ENCODE results near the gene KIAA1549. TPM values are rescaled to one million over a fixed set of nuclear protein-coding genes. Genes with fewer than 3 reads are reported as not detected.

KIAA1549 gene
- total and polyA plus RNA-seq, 9 of the 15 experiments (the other 6 are each of a cell fraction or from before 2014, with no cell fraction given): 0.01 to 0.29 (median 0.07) TPM

GRCh38 chr7:138886501-138886917 is 94.7 kb downstream of the KIAA1549 start (continued):
- peak; percentile 11 for TF ChIP-seq RBM25 (IDR thresholded peaks at IDR 0.05; ENCODE audit: low read depth, low read length, severe bottlenecking)
- no peak for TF ChIP-seq XRCC5 (IDR thresholded peaks at IDR 0.05; ENCODE audit: low read depth, low read length)
- no peak for TF ChIP-seq KLF13 (tag; IDR thresholded peaks at IDR 0.05; ENCODE audit: borderline replicate concordance, low read depth)
- 0 out of 2 replicates have a peak, but pooled peaks have one; percentile 45 for TF ChIP-seq SP1 (CRISPR knock-in tag; IDR thresholded peaks at IDR 0.05)
- TF ChIP-seq MAFK (IDR thresholded peaks at IDR 0.05; ENCODE audit: low read length): 0 out of 2 replicates have a peak, but pooled peaks have one; percentile 27
- TF ChIP-seq E2F4 (CRISPR knock-in tag; IDR thresholded peaks at IDR 0.05; ENCODE audit: low read depth): no peak
- TF ChIP-seq GATAD2A (IDR thresholded peaks at IDR 0.05): no peak
- TF ChIP-seq TCF7L2 (IDR thresholded peaks at IDR 0.05; ENCODE audit: low read depth, low read length): no peak
- TF ChIP-seq SRSF1 (IDR thresholded peaks at IDR 0.05; ENCODE audit: low read depth, low read length): no peak
- no peak for TF ChIP-seq MEF2A (IDR thresholded peaks at IDR 0.05; ENCODE audit: control insufficient read depth, low read depth, low read length)
- TF ChIP-seq ELF1 (tag; IDR thresholded peaks at IDR 0.05): peak; percentile 80
- no peak for TF ChIP-seq HDAC3 (IDR thresholded peaks at IDR 0.05; ENCODE audit: borderline replicate concordance, partially characterized antibody)
- TF ChIP-seq ZFPM2 (CRISPR knock-in tag; IDR thresholded peaks at IDR 0.05): no peak
- no peak for TF ChIP-seq IRF1 (CRISPR knock-in tag; IDR thresholded peaks at IDR 0.05; ENCODE audit: borderline replicate concordance)
- TF ChIP-seq ZNF699 (CRISPR knock-in tag; IDR thresholded peaks at IDR 0.05; ENCODE audit: insufficient replicate concordance): no peak
- TF ChIP-seq ZNF778 (CRISPR knock-in tag; IDR thresholded peaks at IDR 0.05): no peak
- TF ChIP-seq ZNF592 (IDR thresholded peaks at IDR 0.05): no peak
- TF ChIP-seq ZNF121 (CRISPR knock-in tag; conservative IDR thresholded peaks at IDR 0.05): peak; percentile 62; the same call in 1 of the 2 replicates
- TF ChIP-seq ZNF764 (CRISPR knock-in tag; IDR thresholded peaks at IDR 0.05; ENCODE audit: low read depth): no peak
- no peak for TF ChIP-seq ZNF197 (CRISPR knock-in tag; IDR thresholded peaks at IDR 0.05; ENCODE audit: low read depth)
- peak; percentile 76; the same call in 1 of the 2 replicates for TF ChIP-seq FOXP1 (CRISPR knock-in tag; IDR thresholded peaks at IDR 0.05)
- no peak for TF ChIP-seq MCM3 (IDR thresholded peaks at IDR 0.05)
- TF ChIP-seq MLLT1 (IDR thresholded peaks at IDR 0.05): no peak
